Measurements from ENCODE around the gene GOLGA8O.
"Not testable (repeated sequence)": the region's sequence is repeated elsewhere in the genome, so short reads cannot be mapped to it uniquely, and the experiment has no call there.

Gene GOLGA8O

DNA sequence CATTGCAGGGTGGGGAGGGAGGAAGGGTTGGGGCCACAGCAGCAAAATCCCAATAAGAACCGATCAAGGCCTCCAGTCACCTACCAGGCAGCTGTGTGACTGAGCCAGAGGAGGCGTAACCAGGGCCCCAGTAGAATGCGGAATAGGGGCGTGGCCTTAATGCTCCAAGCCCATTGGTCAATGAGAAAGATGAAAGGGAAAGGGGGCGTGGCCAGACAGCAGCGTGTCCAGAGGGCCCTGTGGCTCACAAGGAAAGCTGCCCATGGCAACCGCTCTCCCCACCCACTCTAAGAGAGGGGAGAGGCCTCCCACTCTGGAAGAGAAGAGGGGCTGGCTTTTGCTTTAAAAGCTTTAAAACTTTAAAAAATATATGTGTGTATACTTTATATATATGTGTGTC, at the start of gene GOLGA8O:
Gene GOLGA8O, minus strand, starts transcription at position 101 of the 400 bp plus-strand sequence. Its CDS starts 98 bp downstream, at position 3.
- DNase-seq, result not testable (repeated sequence)

- not testable (repeated sequence) for DNase-seq
These were observed 48.8 kb upstream of the GOLGA8O start for GRCh38 chr15:32504152-32504811.

DNA sequence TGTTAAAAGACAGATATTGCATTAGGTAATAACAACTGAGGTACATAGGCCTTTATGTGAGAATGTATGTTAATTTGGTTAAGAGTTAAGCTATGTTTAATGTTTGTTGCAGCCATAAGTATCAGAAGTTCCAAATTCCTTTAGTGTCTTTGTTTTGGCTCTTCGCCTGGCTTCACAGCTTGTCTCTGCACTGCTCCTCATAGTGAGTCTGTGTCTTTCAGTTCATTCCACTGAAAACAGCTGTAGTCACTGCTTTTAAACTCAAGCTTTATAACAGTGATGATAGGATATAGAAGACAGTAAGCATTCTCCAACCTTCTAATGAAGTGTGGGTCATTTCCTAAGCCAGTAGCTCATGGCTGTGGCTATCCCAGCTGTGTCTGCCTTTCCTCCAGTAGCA, 47.5 kb upstream of the GOLGA8O start:
- not testable (repeated sequence) for DNase-seq

- DNase-seq, result not testable (repeated sequence)
These were observed 37.3 kb upstream of the GOLGA8O start for GRCh38 chr15:32492768-32493167.

DNA sequence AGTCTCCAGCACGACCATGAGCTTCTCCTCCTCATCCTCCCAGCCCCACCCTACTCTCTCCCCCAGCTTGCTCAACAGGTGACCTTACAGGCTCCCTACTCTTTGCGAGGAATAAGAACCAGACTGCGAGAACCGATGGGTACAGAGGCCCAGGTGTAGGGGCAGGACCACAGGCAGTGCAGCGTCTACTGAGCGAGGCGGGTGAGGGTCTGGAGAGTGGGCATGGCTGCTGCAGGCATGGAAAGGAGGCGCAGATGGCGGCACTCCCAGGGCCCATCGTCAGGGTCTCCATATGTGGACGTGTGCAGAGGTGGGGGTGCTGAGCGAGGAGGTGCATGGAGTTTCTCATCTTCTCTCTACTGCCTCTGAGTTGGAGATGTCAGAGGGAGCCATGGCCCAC, 31.0 kb upstream of the GOLGA8O start:
- not testable (repeated sequence) for DNase-seq

DNA sequence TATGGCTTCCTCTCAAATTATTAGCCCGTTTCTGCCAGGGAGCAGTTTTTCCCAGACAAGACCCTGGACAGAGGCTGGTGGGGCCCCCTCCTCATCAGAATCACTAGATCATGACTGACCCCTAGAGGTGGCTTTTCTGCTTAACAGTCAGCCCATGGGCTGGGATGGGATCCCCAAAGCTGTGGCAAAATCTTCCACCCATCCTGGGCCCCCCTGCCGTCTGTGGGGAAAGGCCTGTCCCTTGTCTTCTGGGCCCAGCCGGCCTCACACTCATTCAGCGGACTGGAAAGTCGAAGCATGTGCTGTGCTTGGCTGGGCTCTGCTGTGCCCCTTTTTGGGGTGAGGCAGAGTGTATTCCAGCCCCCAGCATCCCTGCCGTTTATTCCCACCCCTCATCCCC, 27.9 kb upstream of the GOLGA8O start:
- DNase-seq, result not testable (repeated sequence)

- DNase-seq, result not testable (repeated sequence)
These were observed 26.2 kb upstream of the GOLGA8O start for GRCh38 chr15:32481683-32482082.

- DNase-seq, result not testable (repeated sequence)
These were observed 12.6 kb upstream of the GOLGA8O start for GRCh38 chr15:32468076-32468475.

GRCh38 chr15:32440445-32440977, 14.9 kb downstream of the GOLGA8O start:
- not testable (repeated sequence) for DNase-seq

DNA sequence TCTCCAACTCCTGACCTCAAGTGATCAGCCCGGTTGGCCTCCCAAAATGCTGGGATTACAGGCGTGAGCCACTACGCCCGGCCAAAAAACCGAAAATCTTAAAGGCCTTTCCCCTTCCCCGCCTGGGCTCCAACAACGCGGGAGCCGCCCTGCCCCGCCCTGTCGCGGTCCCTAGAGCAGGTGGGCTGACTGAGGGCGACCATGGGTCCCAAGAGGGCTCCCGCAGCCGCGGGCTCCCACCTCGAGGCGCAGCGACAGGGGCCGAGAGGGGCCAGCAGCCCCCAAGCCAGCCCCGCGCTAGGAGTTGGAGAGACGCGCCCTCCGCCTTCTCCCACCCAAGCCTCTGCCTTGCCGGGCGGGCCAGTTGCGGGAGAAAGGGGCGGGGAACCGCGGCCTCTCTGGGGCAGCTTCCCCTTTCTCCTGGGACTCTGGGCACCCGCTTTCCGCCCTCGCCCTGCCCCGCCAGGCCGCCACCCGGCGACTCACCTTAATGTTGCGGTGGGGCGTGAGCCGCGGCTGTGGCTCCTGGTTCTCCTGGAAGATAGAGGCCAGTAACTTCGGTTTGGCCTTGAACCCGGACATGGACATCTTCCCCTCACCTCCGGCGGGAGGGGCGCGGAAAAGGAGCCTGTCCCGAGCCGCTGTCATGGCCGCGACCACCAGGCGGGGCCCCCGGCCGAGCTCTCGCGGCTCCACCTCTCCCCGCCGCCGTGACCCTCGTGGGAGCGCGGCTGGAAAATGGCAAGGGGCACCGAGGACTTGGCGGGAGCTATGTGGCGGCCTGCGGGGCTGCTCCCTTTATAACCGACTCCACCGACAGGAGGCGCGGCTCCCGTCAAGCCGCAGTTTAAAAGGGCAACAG, 21.1 kb downstream of the GOLGA8O start:
- DNase-seq, result not testable (repeated sequence)

GRCh38 chr15:32427635-32428034, 27.8 kb downstream of the GOLGA8O start:
- not testable (repeated sequence) for DNase-seq

- not testable (repeated sequence) for DNase-seq
These were observed 28.9 kb downstream of the GOLGA8O start for GRCh38 chr15:32426511-32426910.

DNA sequence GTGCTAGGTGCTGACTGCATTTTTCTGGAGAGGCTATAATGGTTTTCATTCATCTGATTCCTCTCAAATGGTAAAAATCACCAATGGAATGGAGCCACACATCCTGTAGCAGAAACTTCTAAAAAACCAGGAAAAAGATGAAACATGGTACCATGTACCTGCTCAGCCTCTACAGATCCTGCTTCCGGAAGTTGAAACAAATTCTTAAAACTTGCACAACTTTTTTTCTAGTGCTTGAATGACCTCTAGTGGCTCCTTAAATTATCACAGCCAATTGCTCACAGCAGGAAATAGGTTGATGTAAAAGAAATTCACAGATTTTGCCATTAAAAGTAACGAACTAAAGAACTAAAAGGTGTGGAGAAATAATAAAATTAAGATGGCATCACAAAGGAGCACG, 47.5 kb downstream of the GOLGA8O start:
- DNase-seq, result not testable (repeated sequence)

DNA sequence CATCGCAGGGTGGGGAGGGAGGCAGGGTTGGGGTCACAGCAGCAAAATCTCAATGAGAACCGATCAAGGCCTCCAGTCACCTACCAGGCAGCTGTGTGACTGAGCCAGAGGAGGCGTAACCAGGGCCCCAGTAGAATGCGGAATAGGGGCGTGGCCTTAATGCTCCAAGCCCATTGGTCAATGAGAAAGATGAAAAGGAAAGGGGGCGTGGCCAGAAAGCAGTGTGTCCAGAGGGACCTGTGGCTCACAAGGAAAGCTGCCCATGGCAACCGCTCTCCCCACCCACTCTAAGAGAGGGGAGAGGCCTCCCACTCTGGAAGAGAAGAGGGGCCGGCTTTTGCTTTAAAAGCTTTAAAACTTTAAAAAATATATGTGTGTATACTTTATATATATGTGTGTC, 52.2 kb downstream of the GOLGA8O start, which contains the start of gene GOLGA8K:
Gene GOLGA8K, minus strand, starts transcription at position 101 of the 400 bp plus-strand sequence. Its CDS starts 98 bp downstream, at position 3.
- DNase-seq, result not testable (repeated sequence)

- DNase-seq, result not testable (repeated sequence)
These were observed 58.9 kb downstream of the GOLGA8O start for GRCh38 chr15:32396522-32396921.

Data from NCI-H524 treated with DMSO at 0.1 percent for 48 hours (cell line).